Activated T-cell treated with anti-CD3 and anti-CD28 coated beads, Interleukin-2, amount 50 U/mL, for 24 hours (primary cell): ENCODE results near the gene CFAP410.

Experiments
- DNase-seq: peaks from one replicate; pipeline ENCODE4 v3.0.0-alpha.2; 2020
- H3K27ac Mint-ChIP-seq: 2 replicates; pipeline ENCODE4 v1.8.0; 2020; ENCODE audit warnings: mild to moderate bottlenecking, mixed read lengths
- H3K27me3 Mint-ChIP-seq: 2 replicates; pipeline ENCODE4 v1.8.0; 2020; ENCODE audit warnings: mixed read lengths
- H3K36me3 Mint-ChIP-seq: 2 replicates; pipeline ENCODE4 v1.8.0; 2020; ENCODE audit warnings: low read depth, mixed read lengths
- H3K4me1 Mint-ChIP-seq: 2 replicates; pipeline ENCODE4 v1.8.0; 2020; ENCODE audit warnings: low read depth, mixed read lengths
- H3K4me3 Mint-ChIP-seq: 2 replicates; pipeline ENCODE4 v1.8.0; 2020; ENCODE audit warnings: mild to moderate bottlenecking, moderate library complexity, mixed read lengths
- H3K9me3 Mint-ChIP-seq: 2 replicates; pipeline ENCODE4 v1.8.0; 2020; ENCODE audit warnings: mixed read lengths

The CFAP410 gene

DNA sequence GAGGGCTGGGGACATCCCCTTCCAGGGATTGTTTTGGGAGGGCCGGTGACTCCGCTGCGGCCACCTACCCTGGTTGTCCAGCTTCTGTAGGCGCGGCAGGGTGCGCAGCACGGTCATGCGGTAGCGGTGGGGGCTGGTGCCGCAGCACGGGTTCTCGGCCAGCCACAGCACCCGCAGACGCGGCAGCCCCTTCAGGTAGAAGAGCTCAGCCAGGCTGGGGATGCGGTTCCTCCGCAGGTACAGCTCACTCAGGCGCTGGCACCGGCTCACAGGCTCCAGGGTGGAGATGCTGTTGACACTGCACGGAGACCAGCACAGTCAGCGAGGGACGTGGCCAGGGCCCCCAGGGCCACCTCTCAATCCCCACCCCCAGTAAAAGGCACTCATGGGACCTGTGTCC, 6.2 kb downstream of the CFAP410 start:
- Mint-ChIP-seq H3K9me3 (no peaks in the 10 kb centered on the region), H3K27ac (peak overlapping the region; percentile 29), H3K4me1 (peaks cover 5% of the 10 kb centered on the region), H3K27me3 (no peaks in the 10 kb centered on the region), H3K36me3 (peaks cover 46% of the 10 kb centered on the region), H3K4me3 (no peak overlapping the region)
- no peak for DNase-seq

DNA sequence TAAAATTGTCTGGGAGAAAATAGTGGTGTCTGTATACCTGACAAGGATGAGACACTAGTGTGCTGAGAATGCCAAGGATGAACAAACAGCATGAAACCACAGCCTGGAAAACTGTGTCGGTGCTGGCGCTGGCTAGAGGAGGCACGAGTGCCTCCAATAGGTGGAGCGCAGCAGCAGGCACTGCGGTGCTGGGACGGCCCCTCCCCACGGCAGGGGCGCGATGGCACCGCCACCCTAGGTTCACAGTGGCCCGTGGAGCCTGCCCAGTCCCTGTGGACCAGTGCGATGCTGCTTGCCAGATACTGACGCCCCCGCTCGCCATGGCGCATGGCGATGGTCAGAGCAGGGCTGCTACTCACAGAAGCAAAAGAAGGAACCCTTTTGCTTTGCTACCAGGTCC, 6.8 kb downstream of the CFAP410 start:
- no peaks in the 10 kb centered on the region for H3K9me3 Mint-ChIP-seq
- no peak overlapping the region for H3K4me3 Mint-ChIP-seq
- H3K27me3 Mint-ChIP-seq, result no peaks in the 10 kb centered on the region
- H3K4me1 Mint-ChIP-seq, result peaks cover under 1% of the 10 kb centered on the region
- H3K36me3 Mint-ChIP-seq, result peaks cover 45% of the 10 kb centered on the region
- H3K27ac Mint-ChIP-seq, result no peak overlapping the region
- no peak for DNase-seq

DNA sequence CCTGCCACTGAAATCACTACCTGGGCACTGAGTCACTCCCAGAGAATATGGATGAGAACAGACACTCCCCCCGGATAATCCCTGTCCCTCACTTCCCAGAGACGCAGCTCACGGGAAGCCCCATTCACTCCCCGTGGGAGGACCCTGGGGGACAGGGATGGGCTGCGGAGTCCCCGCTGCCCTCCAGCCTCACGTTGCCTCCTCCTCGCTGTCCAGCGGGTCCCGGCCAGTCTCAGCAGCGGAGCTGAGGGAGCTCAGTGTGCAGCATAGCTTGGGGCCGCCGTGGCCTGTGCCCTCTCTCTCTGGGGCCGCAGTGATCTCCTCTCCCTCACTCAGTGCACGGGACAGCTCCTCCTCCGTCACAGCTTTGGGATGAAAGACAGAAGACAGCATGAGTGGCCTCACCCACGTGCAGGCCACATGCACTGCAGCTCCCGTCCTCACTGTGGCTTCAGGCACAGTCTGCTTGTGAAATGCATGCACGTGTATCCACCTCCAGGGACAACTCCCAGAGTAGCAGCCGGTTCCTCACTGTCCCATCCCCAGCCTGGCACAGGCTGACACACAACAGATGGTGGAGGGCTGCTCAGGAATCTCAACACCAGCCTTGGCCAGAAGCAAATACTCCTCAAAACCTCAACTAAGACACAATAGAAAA, 7.4 kb downstream of the CFAP410 start:
- no peaks in the 10 kb centered on the region for H3K4me1 Mint-ChIP-seq
- H3K27ac Mint-ChIP-seq, result peak overlapping the region; percentile 50
- H3K4me3 Mint-ChIP-seq, result no peak overlapping the region
- no peaks in the 10 kb centered on the region for H3K9me3 Mint-ChIP-seq
- no peak for DNase-seq
- H3K27me3 Mint-ChIP-seq, result no peaks in the 10 kb centered on the region
- H3K36me3 Mint-ChIP-seq, result peaks cover 43% of the 10 kb centered on the region

DNA sequence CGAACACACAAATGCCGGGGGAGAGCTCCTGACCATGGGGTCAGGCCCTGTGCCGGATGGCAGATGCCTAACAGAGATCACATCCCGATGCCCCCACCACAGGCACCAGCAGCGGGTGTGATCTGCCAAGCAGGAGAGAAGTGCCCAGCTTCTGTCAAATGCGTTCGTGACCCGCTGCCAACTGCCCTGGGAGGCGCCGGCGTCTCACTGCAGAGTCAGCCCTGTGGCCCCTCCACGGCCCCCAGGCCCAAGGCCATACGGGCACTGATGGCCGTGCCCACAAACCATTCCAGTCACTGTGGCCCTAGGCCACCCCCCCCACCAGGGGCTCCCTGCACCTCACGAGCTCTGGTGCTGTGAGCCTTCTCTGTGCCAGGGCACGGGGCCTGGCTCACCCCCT, 8.0 kb downstream of the CFAP410 start:
- peak overlapping the region; percentile 50 for H3K27ac Mint-ChIP-seq
- no peak overlapping the region for H3K4me3 Mint-ChIP-seq
- H3K9me3 Mint-ChIP-seq, result no peaks in the 10 kb centered on the region
- DNase-seq, result no peak
- peaks cover 38% of the 10 kb centered on the region for H3K36me3 Mint-ChIP-seq
- no peaks in the 10 kb centered on the region for H3K27me3 Mint-ChIP-seq
- no peaks in the 10 kb centered on the region for H3K4me1 Mint-ChIP-seq

DNA sequence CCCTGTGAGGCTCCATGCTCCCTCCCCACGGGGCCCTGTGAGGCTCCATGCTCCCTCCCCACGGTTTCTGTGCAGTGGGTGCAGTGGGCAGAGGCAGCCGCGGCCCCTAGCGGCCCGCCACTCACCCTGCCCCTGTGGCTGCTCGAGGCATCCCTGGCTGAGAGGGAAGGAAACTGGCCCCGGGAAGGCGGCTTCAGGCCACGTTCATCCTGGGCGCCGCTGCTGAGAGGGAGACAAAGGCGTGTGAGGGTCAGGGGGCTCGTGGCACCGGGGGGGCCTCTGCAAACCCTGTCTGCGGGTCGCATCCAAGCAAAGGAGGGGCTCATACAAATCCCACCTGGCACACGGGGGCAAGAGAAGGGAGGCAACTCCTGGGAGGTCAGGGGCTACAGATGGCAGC, 8.5 kb downstream of the CFAP410 start:
- H3K27me3 Mint-ChIP-seq, result no peaks in the 10 kb centered on the region
- DNase-seq, result no peak
- peaks cover 41% of the 10 kb centered on the region for H3K36me3 Mint-ChIP-seq
- H3K27ac Mint-ChIP-seq, result peak overlapping the region; percentile 55
- no peak overlapping the region for H3K4me3 Mint-ChIP-seq
- H3K9me3 Mint-ChIP-seq, result no peaks in the 10 kb centered on the region
- no peaks in the 10 kb centered on the region for H3K4me1 Mint-ChIP-seq

DNA sequence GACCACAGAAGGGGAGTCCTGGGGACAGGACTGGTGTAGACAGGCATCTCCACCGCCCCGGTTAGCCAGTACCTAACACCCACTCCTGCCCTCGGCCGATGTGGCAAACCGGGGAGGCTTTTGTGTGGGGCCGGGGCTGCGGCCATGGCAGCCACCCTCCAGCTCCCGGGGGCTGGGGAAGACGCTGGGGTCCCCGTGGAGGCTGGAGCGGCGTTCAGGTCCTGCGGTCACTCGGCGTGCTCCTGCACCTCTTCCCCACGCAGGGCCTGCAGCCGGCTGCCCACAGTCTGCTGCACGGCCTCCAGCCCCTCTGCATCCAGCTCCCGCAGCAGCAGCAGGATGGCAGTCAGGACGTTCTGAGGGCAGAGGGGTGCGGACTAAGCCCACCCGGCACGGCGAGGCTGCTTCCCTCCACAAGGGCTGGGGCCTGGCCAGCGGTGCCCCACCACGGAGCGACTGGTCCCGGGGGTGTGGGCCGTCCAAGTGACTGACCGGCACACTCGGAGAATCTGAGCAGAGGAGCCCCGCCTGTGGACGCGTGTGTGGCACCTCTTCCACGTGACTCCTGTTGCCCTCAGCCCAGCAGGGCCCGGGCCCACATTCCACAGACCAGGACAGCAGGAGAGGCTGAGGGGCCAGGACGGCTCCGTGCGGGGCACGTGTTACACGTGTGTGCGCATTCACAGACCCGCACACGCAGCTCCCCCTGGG, 9.1 kb downstream of the CFAP410 start:
- H3K36me3 Mint-ChIP-seq, result peaks cover 39% of the 10 kb centered on the region
- no peak overlapping the region for H3K4me3 Mint-ChIP-seq
- no peaks in the 10 kb centered on the region for H3K4me1 Mint-ChIP-seq
- no peak for DNase-seq
- peak overlapping the region; percentile 77 for H3K27ac Mint-ChIP-seq
- H3K27me3 Mint-ChIP-seq, result no peaks in the 10 kb centered on the region
- no peaks in the 10 kb centered on the region for H3K9me3 Mint-ChIP-seq

DNA sequence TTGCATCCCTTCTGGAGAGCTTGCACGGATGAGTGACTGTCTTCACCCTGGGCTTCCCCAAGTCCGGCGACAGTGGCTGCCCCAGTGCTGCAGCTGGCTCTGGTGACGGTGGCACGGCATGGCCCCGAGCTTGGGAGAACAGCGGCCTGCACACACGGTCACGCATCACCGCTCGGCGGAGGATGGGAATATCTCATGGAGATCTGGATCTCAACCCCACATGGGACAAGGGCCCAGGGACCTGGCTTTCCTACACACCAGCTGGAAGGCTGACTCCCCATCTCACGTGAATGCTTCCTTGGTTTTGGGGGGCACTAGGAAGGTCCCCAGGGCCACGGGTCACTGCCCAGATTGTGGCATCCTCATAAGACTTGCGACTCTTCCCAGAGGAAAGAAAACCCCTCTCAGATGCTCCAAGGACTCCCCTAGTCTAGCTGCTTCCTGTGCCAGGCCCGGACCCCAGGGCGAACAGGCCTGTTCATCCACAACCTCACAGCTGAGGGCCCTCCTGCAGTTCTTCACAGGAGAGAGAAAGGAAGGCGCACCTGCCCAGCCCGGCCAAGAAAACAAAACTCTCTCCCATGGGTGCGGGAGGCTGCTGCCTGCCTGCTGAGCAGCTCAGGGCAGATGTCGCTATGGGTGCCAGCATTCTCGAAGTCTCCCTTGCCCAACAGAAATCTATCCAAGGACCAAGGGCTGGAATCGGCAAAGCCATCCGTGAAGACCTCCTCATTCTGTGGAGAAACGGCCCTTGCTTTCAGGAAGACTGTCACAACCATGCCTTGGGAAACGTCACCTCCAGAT, 9.9 kb downstream of the CFAP410 start:
- no peaks in the 10 kb centered on the region for H3K4me1 Mint-ChIP-seq
- H3K36me3 Mint-ChIP-seq, result peaks cover 40% of the 10 kb centered on the region
- DNase-seq, result no peak
- peak overlapping the region; percentile 77 for H3K27ac Mint-ChIP-seq
- no peaks in the 10 kb centered on the region for H3K27me3 Mint-ChIP-seq
- no peaks in the 10 kb centered on the region for H3K9me3 Mint-ChIP-seq
- no peak overlapping the region for H3K4me3 Mint-ChIP-seq

DNA sequence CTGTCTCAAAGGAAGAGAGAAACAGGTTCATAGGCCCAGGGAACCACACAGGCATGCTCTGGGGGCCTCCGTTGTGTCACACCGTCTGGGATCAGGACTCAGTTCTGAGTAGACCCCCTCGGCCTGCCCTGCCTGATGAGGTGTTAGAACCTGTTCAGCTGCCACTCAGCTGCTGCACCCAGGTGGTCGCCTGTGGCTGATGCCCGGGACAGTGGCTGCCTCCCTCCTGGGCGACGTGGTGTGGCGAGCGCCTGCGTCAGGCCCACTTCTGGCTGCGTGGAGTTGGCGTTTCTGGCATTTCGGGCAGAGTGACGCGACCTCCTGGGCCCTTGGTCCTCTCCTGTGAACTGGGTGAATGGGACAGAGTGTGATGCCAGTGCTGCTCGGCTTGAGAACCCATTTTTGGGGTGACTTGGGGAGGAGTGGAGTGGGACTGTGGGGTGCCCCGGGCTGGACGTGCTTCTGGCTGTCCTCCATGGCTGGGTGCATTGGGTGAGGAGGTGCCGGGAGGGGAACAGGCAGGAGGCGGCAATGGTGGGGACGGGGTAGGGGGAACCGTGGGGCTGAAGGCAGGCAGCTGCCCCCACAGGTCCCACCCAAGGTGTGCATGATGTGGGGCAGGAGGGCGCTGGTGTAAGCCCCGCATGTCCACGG, 10.8 kb downstream of the CFAP410 start:
- no peaks in the 10 kb centered on the region for H3K9me3 Mint-ChIP-seq
- no peaks in the 10 kb centered on the region for H3K27me3 Mint-ChIP-seq
- no peak for DNase-seq
- H3K36me3 Mint-ChIP-seq, result peaks cover 47% of the 10 kb centered on the region
- H3K4me1 Mint-ChIP-seq, result no peaks in the 10 kb centered on the region
- H3K27ac Mint-ChIP-seq, result peak overlapping the region; percentile 44
- H3K4me3 Mint-ChIP-seq, result no peak overlapping the region

DNA sequence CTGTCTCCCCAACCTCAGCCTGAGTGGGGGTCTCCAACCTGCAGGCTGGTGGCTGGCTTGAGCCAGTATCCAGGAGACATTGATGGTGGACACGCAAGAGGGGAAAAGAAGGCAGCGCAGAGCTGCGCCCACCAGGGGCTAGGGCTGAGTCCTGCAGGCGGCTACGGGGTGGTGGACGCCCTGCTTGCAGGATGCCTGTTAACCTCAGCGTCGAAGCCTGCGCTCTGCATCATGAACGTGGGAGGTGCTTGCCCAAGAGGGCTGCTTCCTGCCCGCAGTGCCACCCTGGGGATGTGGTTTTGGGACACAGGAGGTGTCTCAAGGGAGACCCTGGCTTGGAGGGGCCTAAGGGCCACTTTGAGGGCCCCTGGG, 11.6 kb downstream of the CFAP410 start:
- Mint-ChIP-seq H3K9me3 (no peaks in the 10 kb centered on the region), H3K36me3 (peaks cover 52% of the 10 kb centered on the region), H3K27ac (no peak overlapping the region), H3K27me3 (no peaks in the 10 kb centered on the region), H3K4me1 (no peaks in the 10 kb centered on the region), H3K4me3 (no peak overlapping the region)
- no peak for DNase-seq

DNA sequence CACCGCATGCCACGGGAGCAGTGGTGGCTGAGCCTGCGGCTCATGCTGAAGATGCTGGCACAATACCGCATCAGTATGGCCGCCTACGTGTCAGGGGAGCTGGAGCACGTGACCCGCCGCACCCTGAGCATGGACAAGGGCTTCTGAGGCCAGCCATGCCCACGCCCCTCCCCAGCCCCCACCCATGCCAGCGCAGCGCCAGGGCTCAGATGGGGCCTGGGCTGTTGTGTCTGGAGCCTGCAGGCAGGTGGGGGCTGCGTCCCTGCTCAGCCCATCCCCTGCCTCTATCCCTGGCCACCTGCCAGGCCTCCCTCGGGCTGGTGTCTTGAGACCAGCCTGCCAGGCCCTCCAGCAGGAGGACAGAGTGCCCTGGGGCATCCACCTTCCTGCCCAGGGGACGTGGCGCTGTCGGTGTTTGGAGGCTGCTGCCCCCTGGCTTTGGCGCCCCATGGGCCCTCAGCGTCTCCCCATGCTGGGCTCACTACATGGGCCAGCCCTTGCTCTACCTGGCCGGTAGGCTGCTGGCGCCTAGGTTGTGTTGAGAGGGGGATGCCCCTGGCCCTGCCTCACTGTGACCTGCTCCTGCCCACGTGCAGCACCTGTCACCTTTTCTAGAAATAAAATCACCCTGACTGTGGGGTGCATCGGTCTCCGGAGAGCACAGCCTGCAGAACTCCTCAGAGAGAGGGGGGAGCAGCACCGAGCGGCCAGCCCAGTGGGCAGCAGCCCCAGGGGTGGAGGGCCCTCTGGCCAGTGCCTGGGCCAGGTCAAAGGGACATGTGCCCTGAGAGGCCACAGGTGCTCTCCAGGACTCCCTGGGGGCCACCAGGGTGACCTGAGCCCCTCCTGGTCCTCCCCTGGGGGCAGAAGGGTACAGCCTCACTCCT, 12.2 kb downstream of the CFAP410 start:
- no peak for DNase-seq
- no peaks in the 10 kb centered on the region for H3K4me1 Mint-ChIP-seq
- H3K36me3 Mint-ChIP-seq, result peaks cover 50% of the 10 kb centered on the region
- no peaks in the 10 kb centered on the region for H3K27me3 Mint-ChIP-seq
- no peaks in the 10 kb centered on the region for H3K9me3 Mint-ChIP-seq
- H3K4me3 Mint-ChIP-seq, result no peak overlapping the region
- no peak overlapping the region for H3K27ac Mint-ChIP-seq

DNA sequence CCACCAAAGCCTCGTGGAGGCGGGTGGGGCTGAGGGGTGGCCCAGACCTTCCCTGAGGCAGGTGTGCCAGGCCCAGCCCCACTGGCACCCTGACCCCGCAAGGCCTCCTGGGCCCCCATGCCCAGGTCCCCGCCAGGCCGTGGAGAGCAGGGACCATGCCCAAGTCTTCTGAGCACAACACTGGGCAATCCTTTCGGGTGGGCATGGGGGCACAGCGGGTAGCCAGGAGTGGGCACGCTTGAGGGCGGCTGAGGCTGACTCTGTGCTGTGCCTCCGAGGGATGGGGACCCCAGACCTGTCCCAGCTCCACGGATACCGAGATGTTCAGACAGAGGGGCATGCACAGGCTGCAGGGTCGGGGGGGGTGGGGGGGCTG, 12.9 kb downstream of the CFAP410 start:
- Mint-ChIP-seq H3K9me3 (no peaks in the 10 kb centered on the region), H3K27ac (no peak overlapping the region), H3K27me3 (no peaks in the 10 kb centered on the region), H3K4me3 (no peak overlapping the region), H3K4me1 (no peaks in the 10 kb centered on the region), H3K36me3 (peaks cover 50% of the 10 kb centered on the region)
- no peak for DNase-seq

DNA sequence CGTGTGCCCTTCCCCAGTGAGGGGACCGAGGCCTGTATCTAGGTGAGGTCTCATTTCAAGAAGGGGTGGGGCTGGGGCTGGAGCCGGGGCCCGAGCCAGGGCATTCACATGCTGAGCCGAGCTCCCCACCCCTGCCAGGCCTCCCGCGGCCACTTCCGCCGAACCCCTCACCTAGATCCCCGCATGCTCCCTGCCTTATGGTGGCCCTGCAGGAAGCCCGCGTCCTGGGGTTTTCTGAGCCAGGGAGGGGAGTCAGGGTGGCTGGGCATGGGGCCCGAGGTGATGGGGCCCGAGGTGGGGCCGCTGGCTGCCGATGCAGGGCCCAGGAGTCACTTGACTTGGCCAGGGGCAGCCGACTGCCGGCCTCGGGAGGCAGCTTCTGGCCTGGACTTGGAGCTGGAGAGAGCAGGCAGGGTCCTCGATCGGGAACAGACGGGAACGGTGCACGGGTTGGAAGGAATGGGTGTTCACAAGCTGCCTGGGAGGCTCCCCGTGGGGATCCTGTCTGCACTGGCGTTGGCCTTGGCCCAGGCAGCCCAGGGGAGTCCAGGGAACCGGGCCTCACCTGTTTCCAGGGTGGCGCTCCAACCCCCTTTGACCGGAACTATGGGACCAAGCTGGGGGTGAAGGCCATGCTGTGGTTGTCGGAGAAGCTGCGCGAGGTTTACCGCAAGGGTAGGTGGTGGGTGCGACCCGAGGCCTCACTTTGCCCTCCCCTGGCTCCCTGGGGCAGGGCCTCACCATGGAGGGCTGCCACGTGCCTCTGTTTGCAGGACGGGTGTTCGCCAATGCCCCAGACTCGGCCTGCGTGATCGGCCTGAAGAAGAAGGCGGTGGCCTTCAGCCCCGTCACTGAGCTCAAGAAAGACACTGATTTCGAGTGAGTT, 13.6 kb downstream of the CFAP410 start:
- Mint-ChIP-seq H3K36me3 (peaks cover 54% of the 10 kb centered on the region), H3K4me1 (no peaks in the 10 kb centered on the region), H3K4me3 (no peak overlapping the region), H3K27ac (peak overlapping the region; percentile 11), H3K9me3 (no peaks in the 10 kb centered on the region), H3K27me3 (no peaks in the 10 kb centered on the region)
- DNase-seq, result no peak

DNA sequence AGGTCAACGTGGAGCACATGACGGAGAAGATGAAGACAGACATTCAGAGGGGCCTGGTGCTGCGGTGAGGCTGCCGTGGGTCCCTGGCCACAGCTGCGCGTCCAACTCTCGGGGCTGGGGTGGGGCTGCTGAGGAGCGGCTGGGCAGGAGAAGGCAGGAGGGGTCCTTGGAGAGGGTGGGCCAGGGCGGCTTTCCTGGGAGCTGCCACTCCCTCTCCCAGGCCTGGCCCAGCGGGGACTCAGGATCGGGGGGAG, 14.4 kb downstream of the CFAP410 start:
- Mint-ChIP-seq H3K4me1 (no peaks in the 10 kb centered on the region), H3K9me3 (no peaks in the 10 kb centered on the region), H3K27me3 (no peaks in the 10 kb centered on the region), H3K36me3 (peaks cover 62% of the 10 kb centered on the region), H3K4me3 (no peak overlapping the region), H3K27ac (no peak overlapping the region)
- no peak for DNase-seq
